ENCODE data around the gene CCDC112. TPM values are rescaled to one million over a fixed set of nuclear protein-coding genes. Genes with fewer than 3 reads are reported as not detected.

CCDC112 gene
- total and polyA plus RNA-seq, 2 donors (not counting 3 experiments of a cell fraction or from before 2014, with no cell fraction given), result 2.4 to 9.6 TPM

- TF ChIP-seq GATA2 (IDR thresholded peaks at IDR 0.05; ENCODE audit: insufficient read depth, insufficient read length, low read depth, low read length), result no peak
- TF ChIP-seq, protein P1, sequence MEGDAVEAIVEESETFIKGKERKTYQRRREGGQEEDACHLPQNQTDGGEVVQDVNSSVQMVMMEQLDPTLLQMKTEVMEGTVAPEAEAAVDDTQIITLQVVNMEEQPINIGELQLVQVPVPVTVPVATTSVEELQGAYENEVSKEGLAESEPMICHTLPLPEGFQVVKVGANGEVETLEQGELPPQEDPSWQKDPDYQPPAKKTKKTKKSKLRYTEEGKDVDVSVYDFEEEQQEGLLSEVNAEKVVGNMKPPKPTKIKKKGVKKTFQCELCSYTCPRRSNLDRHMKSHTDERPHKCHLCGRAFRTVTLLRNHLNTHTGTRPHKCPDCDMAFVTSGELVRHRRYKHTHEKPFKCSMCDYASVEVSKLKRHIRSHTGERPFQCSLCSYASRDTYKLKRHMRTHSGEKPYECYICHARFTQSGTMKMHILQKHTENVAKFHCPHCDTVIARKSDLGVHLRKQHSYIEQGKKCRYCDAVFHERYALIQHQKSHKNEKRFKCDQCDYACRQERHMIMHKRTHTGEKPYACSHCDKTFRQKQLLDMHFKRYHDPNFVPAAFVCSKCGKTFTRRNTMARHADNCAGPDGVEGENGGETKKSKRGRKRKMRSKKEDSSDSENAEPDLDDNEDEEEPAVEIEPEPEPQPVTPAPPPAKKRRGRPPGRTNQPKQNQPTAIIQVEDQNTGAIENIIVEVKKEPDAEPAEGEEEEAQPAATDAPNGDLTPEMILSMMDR (IDR thresholded peaks at IDR 0.05; ENCODE audit: extremely low read depth in 1 of 2, insufficient read depth in 1 of 2, low read depth in 1 of 2, low read length in 2 of 2), result peak in 1 of 2 donors; percentile 6
- Histone ChIP-seq H3K9ac (replicated peaks; ENCODE audit: extremely low read depth, insufficient read depth, low read length) (no peak overlapping the region), H3K9me3 (replicated peaks; ENCODE audit: control insufficient read depth, insufficient read depth, low read length) (no peaks in the 10 kb centered on the region), H3K36me3 (ENCODE audit: control insufficient read depth in 2 of 2, extremely low read depth in 1 of 2, insufficient read depth in 2 of 2, low read length in 2 of 2) (no peaks in the 10 kb centered on the region), H3K27me3 (ENCODE audit: control insufficient read depth in 2 of 2, insufficient read depth in 2 of 2, low read length in 2 of 2) (no peaks in the 10 kb centered on the region), H3K4me3 (replicated peaks in 1 of 3; ENCODE audit: insufficient read depth in 1 of 3, low read depth in 1 of 3, low read length in 3 of 3) (no peak overlapping the region), H3K9me1 (replicated peaks; ENCODE audit: control insufficient read depth, extremely low read depth, insufficient read depth, low read length) (no peaks in the 10 kb centered on the region), H3K4me2 (ENCODE audit: insufficient read depth, low read length) (no peak overlapping the region), H3K27ac (ENCODE audit: insufficient read depth, low read depth, low read length) (no peak overlapping the region), H4K20me1 (replicated peaks; ENCODE audit: control insufficient read depth, extremely low read depth, insufficient read depth, low read length) (no peaks in the 10 kb centered on the region), H3K79me2 (ENCODE audit: control insufficient read depth, insufficient read depth, low read length) (no peaks in the 10 kb centered on the region), H3K4me1 (ENCODE audit: control insufficient read depth, extremely low read depth, insufficient read depth, low read length) (no peaks in the 10 kb centered on the region), H2AFZ (ENCODE audit: low read depth, low read length) (no peak overlapping the region)
- dilution Hi-C loops (cut with MboI; ENCODE audit: extremely low pct_ligation_motif_present, low sequenced_read_pairs), result loop anchor here (25.0 kb wide), 1 partner anchor 224 kb away; the partner anchor contains the start of gene FEM1C
- intact Hi-C loops (cut with micrococcal nuclease), result no loop called here
- ChIA-PET CTCF (no interaction called here), POLR2A (no interaction called here)
- no peak for DNase-seq (ENCODE audit: low read depth, low spot score)
- BruUV-seq (replicated peaks), result no TSS peak
- no peak for FAIRE-seq
These were observed 16.6 kb upstream of the CCDC112 start for GRCh38 chr5:115313052-115313451.

- Histone ChIP-seq H3K9me3 (replicated peaks; ENCODE audit: control insufficient read depth, insufficient read depth, low read length) (no peaks in the 10 kb centered on the region), H3K9ac (replicated peaks; ENCODE audit: extremely low read depth, insufficient read depth, low read length) (no peak overlapping the region), H3K4me1 (ENCODE audit: control insufficient read depth, extremely low read depth, insufficient read depth, low read length) (no peaks in the 10 kb centered on the region), H3K9me1 (replicated peaks; ENCODE audit: control insufficient read depth, extremely low read depth, insufficient read depth, low read length) (no peaks in the 10 kb centered on the region), H3K27ac (ENCODE audit: insufficient read depth, low read depth, low read length) (no peak overlapping the region), H2AFZ (ENCODE audit: low read depth, low read length) (no peak overlapping the region), H3K79me2 (ENCODE audit: control insufficient read depth, insufficient read depth, low read length) (no peaks in the 10 kb centered on the region), H3K36me3 (ENCODE audit: control insufficient read depth in 2 of 2, extremely low read depth in 1 of 2, insufficient read depth in 2 of 2, low read length in 2 of 2) (no peaks in the 10 kb centered on the region), H4K20me1 (replicated peaks; ENCODE audit: control insufficient read depth, extremely low read depth, insufficient read depth, low read length) (no peaks in the 10 kb centered on the region), H3K4me2 (ENCODE audit: insufficient read depth, low read length) (no peak overlapping the region), H3K4me3 (replicated peaks in 1 of 3; ENCODE audit: insufficient read depth in 1 of 3, low read depth in 1 of 3, low read length in 3 of 3) (no peak overlapping the region), H3K27me3 (ENCODE audit: control insufficient read depth in 2 of 2, insufficient read depth in 2 of 2, low read length in 2 of 2) (no peaks in the 10 kb centered on the region)
- no TSS peak for BruUV-seq (replicated peaks)
- ChIA-PET POLR2A (no interaction called here), CTCF (interaction anchor here (0.6 to 5.6 kb wide), 51 partner anchors 9 to 1698 kb away, joined by 3 to 98 read pairs (median 4); partner anchors contain the start of genes ARL14EPL, CCDC112, FEM1C and TICAM2)
- peak; percentile 69 for DNase-seq (ENCODE audit: low read depth, low spot score)
- dilution Hi-C loops (cut with MboI; ENCODE audit: extremely low pct_ligation_motif_present, low sequenced_read_pairs) (loop anchor here (25.0 kb wide), 1 partner anchor 227 kb away; the partner anchor contains the start of gene FEM1C), intact Hi-C loops (cut with micrococcal nuclease) (loop anchor here (1.0 to 5.0 kb wide), 6 partner anchors 57 to 759 kb away; partner anchors contain the start of gene FEM1C)
- FAIRE-seq, result peak; percentile 12
- TF ChIP-seq GATA2 (IDR thresholded peaks at IDR 0.05; ENCODE audit: insufficient read depth, insufficient read length, low read depth, low read length) (no peak), MYC (IDR thresholded peaks at IDR 0.05; ENCODE audit: low read depth, low read length) (no peak), POLR2AphosphoS5 (IDR thresholded peaks at IDR 0.05; ENCODE audit: insufficient read depth, low read depth, low read length) (no peak), JUN (IDR thresholded peaks at IDR 0.05; ENCODE audit: borderline replicate concordance, insufficient read depth, insufficient read length, low read depth) (no peak), FOS (IDR thresholded peaks at IDR 0.05; ENCODE audit: borderline replicate concordance, insufficient read depth, low read length) (no peak), EZH2 (IDR thresholded peaks at IDR 0.05; ENCODE audit: borderline replicate concordance, low read depth, low read length, severe bottlenecking) (no peak), POLR2A (IDR thresholded peaks at IDR 0.05; ENCODE audit: low read depth, low read length) (no peak)
- TF ChIP-seq, protein P2, sequence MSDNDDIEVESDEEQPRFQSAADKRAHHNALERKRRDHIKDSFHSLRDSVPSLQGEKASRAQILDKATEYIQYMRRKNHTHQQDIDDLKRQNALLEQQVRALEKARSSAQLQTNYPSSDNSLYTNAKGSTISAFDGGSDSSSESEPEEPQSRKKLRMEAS (IDR thresholded peaks at IDR 0.05; ENCODE audit: insufficient read depth, insufficient read length), result no peak
- TF ChIP-seq, protein P1 (IDR thresholded peaks at IDR 0.05; ENCODE audit: extremely low read depth in 1 of 2, insufficient read depth in 1 of 2, low read depth in 1 of 2, low read length in 2 of 2), result peak in 1 of 2 donors; percentile 16
These were observed 13.4 kb upstream of the CCDC112 start for GRCh38 chr5:115309751-115310370.

All from endothelial cell of umbilical vein (primary cell).